Dedifferentiated amniotic fluid mesenchymal stem cell (primary cell): Measurements from ENCODE around the gene CXorf38.

Source experiments
- DNase-seq: peaks from one replicate; pipeline ENCODE4 v3.0.0-alpha.2; 2016; ENCODE audit errors: extremely low spot score

CXorf38 gene, protein sequence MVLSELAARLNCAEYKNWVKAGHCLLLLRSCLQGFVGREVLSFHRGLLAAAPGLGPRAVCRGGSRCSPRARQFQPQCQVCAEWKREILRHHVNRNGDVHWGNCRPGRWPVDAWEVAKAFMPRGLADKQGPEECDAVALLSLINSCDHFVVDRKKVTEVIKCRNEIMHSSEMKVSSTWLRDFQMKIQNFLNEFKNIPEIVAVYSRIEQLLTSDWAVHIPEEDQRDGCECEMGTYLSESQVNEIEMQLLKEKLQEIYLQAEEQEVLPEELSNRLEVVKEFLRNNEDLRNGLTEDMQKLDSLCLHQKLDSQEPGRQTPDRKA

DNA sequence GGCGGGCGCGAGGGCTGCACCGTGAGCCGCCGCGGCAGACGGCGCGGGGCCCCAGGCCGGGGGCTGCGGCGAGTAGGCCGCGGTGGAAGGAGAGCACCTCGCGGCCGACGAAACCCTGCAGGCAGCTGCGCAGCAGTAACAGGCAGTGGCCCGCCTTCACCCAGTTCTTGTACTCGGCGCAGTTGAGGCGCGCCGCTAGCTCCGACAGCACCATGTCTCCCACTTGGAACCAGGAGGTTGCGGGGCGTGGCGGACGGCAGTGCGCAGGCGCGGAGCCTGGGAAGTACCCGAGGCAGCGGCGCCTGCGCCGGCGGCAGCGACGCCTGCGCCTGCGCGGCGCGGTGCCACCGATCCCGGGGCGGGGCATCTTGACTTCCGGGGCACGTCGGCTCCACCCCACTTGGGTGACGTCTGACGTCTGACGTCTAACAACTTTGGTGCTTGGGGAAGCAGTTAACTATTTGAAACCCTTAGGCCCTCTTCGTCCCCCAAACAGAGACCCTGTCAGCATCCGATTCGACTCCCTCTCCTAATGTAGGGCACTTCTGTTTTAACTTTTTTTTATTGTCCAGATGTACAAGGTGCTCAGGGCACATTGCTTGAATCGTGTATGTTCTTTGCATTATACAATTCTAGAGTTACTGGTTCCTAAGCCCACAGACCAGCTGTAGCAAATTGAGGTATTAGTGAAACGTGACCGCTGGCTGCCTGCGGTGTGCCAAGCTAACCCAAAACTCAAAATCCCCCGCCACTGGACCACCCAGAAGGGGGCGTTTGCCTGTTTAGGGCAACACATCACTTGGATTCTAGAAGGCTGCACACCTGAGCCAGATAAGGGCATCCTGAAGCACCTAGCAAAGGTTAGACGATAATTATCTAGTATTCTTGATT is at the start of gene CXorf38:
CXorf38 (minus strand) TSS at position 255 of the 891 bp plus-strand sequence; CDS start at position 214, 41 bp downstream.
- DNase-seq, result peak; percentile 72

DNA sequence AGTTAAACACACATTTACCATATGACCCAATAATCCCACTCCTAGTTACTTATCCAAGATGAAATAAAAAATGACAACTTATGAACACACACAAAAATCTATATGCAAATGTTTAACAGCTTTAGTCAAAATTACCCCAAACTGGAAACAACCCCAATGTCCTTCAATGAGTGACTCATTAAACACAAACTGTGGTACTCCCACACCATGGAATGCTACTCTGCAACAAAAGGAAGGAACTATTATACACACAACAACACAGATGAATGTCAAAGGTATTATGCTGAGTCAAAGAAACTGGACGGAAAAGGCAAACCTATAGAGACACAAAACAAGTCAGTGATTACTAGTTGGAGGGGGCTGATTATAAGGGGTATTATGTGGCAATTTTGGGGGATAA is 47.4 kb upstream of the CXorf38 start:
- DNase-seq, result no peak

DNA sequence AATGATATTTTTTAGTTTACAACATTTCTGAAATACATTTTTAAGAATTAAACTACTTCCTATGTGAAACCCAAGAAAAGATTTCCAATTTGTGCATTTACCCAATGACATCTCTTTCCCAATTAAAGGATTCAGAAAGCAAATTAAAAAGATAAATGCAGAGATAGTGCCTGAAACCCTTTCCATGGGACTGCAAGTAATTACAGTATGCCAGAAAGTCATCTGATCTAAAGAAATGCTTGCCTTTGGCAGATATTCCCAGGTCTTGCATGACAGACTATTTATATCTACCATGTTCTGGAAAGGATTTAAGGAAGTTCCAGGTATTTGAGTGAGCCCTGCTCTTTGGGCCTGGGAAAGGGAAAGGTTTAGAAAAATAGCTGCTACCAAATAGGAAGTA is 41.6 kb upstream of the CXorf38 start:
- DNase-seq, result no peak

DNA sequence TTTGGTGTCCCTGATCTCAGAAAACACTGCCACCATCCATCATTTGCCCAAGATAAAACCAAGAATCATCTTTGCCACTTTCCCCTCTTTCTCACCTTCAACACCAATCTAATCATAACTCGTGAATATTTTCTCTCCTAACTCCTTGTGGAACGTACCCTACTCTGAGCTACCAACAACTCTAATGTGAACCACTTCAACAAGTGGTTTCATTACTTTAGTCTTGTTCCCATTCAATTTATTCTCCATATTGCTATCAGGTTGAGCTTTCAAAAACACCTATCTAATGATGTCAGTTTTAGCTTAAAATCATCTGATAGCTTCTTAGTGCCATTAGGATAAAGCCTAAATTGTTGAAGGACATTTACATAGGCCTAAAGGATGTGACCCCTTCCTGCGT is 39.8 kb upstream of the CXorf38 start:
- DNase-seq, result no peak

DNA sequence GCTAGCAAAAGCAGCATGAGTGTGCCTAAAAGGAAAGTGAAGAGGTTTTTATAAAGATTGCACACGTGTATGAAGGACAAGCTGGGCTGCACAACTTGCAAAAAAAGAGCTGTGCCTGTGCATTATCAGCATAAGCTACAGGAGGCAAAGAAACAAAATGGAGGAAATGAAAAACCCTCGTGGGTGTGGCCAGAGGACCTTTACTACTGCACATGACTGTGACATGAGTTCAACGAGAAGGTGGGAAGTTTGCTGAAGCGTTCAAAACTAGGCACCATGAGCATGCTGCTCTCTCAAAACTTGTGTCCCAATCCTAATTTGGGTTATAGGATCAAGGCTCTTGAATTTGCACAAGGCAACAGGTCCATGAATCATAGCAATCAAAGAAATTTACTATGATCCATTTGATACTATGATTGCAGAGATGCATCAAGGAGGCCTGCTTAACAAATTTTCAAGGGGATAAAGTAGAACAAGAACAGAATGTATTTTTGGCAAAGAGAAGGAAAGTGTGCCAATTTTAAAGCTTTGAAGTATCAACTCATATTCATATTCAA is 38.1 kb upstream of the CXorf38 start:
- no peak for DNase-seq

DNA sequence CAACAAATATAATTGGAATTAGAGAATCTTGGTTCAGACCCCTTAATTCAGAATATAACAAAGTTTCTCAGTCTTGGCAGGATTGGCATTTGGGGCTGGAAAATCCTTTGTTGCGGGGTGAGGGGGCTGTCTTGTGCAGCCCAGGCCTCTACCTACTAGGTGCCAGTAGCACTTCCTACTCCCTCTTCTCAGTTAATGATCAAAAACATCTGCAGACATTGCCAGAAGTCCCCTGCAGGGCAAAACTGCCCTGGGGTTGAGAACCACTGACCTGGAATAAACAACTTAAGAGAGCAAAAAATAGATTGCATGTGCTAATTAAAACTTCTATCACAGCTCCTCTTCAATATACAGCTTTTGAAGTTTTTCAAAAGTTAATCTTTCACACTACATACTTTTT is 36.7 kb upstream of the CXorf38 start:
- DNase-seq, result no peak

DNA sequence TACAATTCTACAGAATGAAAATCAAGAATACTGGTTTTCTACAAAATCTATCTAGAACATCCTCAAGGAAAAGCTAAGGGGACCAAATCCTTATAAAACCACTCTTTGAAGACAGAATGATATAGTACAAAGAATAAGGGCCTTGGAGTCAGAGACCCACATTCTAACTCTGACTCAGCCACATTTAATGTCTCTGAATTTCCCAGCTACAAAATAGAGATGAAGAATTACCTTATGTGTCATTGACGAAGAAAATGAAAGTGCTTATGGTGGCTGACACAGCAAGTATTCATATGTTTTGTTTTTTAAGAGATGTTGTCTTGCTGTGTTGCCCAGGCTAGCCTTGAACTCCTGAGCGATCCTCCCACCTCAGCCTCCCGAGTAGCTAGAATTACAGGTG is 35.9 kb upstream of the CXorf38 start:
- no peak for DNase-seq

DNA sequence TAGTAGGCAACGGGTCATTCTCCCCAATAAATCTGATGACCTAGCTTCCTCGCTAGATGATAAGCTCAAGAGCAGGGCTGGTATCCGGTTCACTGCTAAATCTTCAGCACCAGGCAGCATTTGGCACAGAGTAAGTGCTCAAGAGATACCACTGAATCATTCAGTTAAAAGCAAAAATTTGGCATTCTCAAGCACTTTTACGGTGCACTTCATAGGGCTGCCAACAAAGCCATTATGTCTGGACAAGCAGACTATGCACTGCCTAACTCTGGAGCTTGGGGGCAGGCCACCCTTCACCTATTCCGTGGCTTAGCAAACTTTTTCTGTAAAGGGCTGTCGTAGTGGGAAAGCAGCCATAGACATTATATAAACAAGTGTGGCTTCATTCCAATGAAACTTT is 23.8 kb upstream of the CXorf38 start:
- no peak for DNase-seq

DNA sequence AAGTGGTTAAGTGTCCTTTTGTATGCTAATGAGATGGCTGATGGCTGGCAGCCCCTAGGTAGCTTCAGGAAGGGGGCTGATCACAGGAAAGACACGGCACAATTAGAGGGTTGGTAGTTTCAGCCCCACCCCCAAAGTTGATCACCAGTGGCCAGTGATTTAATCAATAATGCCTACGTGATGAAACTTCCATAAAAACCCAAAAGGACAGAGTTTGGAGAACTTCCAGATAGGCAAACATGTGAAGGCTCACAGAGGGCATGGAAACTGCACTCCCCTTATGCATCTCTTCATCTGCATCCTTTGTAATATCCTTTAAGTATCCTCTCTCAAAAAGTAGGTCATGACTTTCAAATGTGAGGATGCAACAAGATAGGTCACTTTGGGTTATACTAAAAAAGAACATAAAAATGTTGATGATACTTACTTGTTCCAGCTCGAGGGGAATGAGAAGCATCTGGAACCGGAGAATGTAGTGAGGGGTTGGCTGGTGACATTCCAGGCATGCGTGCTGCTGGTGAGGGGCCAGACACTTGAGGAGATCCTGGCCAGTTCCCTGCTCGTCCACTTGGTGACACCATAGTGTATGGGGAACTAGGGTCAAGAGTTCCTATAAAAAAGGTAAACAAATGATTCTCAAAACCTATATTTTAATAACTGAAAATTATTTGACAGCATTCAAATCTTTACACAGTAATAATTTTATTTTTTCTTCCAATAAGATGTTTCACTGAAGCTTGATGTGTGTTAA is 16.7 kb upstream of the CXorf38 start:
- DNase-seq, result no peak

DNA sequence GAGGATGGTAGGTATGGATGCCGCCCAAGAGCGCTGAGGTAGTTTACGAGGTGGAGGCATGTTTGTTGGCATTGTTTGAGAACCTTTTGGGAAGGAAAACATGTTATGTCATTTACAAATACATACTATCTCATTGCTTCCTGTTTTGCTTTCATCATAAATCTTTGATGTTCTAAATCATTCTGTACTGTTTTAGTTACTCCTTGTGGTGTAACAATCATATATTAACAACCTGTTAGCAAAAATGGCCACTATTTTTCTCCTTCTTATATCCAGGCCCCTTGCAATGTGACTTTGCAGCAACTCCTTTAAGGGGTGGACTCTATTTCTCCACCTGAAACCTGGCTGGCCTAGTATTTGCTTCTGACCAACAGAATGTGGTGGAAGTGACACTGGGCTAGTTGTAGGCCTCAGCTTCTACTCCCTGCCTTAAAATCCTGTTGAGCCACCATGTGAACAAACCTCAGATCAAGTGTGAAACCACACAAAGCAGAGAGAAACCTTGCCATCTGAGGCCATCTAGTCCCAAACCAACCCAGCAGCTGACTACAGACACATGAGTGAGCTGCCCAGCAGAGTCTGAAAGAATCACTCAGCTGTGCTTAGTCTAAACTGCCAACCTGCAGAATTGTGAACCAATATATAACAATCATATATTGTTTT is 15.8 kb upstream of the CXorf38 start:
- DNase-seq, result no peak

DNA sequence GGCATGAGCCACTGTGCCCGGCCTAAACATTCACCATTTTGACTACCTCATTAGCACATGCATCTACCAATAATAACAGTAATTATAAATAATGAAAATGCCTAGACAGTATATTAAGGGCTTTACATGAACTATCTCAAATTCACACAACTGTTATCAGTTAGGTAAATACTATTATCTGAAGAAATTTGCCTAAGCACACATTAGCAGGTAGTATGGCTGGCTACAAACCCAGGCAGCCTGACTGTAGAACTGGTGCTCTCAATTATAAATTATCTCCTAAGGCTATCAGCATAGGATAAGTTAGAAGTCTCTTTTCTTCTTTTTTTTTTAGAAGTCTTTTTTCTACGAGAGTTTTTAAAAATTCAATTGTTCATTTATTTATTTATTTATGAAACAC is 14.1 kb upstream of the CXorf38 start:
- no peak for DNase-seq

DNA sequence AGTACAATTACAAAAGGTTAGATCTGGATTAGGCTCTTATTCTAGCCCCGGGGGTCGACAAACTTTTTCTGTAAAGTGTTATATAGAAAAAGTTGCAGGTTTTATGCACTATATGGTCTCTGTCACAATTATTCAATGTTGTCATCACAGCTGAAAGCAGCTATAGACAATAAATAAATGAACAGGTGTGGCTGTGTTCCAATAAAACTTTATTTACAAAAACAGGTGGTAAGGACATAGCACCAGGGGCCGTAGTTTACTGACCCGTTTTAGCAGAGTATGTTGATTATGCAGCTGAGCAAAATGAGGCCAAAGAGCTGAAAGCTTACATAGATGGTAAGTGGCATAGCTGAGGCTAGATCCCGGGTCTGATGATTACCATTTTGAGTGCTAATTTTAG is 13.0 kb upstream of the CXorf38 start:
- DNase-seq, result no peak

DNA sequence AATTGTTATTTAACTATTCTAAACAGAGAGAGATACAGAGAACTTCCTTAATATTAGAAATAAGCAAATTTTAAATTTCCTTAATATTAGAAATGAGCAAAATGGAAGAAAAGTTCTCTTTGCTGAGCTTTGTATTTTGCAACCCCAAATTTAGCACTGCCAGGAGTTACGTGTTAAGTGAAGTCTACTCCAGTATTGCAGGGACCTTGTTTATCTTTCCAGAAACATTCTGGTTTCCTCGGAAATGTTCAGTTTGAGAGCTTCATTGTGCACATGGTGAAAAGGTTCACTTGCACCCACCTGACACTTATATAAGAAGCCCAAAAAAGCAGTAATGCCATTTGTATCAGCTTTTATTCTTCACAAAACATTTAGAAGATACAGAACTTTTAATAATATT is 6.2 kb upstream of the CXorf38 start:
- no peak for DNase-seq

DNA sequence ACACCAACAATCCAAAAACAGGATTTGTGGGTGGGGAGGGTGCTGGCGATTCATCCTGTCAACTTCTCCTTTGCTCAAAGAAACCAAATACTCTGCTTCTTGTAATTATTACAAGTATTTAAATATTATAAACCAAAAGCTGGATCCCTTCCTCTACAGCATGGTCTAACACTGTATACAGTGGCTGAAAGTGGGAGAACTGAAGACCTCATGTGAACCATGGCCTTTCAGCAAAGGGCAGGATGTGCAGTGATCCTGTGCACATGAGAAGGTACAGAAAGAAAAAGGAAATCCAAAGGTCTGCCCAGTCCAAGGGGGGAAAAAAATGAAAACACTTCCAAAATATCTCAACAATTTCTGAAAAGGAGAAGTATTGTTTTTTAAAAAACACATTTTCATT is 5.3 kb upstream of the CXorf38 start:
- DNase-seq, result no peak

DNA sequence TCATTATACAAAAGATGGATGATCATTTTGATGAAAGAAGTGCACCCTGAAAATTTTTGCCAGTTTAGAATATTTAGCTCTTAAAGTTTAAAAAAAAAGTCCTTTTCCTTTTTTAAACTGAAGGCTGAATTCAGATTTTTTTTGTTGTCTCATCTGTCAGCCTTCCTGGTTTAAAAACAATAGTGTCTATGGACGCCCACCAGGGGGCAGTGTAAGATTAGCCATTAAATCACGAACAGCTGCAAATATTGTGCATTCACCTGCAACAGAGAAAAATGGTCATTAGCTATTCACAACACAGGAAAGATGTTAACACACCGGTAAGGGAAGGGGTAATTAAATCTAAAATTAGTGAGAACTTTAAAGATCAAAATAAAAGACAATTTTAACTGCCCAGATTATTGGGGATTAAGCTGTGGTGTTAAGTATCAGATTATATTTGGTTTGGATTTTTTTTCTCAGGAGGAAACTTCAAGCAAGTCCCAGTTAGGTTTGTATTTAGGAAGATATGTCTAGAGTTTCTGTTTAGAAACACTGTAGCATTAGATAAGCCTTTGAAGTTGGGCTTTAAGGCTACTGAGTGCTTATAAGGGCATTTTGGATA is 4.4 kb upstream of the CXorf38 start:
- DNase-seq, result peak; percentile 70

DNA sequence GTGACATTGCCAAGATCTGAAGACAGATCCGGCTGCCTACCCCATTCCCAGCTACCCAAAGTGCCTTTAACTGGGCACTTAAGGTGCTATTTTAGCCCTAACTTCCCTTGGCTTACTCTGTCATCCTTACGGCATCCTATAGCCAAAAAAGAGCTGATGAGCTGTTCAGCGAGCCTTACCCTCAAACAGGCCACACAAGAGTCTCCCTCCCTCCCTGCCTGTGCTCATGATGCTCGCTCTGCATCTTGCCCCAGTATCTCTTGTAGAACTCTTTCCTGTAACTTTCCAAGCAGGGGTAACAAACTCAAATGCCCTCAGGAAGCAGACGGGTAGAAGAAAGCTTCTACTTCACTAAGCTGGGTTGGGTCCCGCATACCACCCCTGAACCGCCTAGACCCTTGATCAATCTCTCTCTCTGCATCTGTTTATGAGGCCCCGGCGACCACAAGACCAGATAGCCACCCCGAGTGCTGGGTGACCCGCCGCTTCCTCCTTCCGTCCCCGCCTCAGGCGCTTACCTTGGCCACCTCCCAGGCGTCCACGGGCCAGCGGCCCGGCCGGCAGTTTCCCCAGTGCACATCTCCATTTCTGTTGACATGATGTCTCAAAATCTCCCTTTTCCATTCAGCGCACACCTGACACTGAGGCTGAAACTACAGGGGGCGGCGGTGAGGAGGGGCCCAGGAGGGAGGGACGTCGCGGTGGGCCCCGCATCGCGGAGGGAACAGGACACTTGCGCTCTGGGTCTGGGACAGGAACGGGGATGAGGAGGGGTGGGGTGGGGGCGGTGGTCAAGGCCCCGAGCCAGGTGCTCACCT is 663 bp downstream of the CXorf38 start:
- no peak for DNase-seq

DNA sequence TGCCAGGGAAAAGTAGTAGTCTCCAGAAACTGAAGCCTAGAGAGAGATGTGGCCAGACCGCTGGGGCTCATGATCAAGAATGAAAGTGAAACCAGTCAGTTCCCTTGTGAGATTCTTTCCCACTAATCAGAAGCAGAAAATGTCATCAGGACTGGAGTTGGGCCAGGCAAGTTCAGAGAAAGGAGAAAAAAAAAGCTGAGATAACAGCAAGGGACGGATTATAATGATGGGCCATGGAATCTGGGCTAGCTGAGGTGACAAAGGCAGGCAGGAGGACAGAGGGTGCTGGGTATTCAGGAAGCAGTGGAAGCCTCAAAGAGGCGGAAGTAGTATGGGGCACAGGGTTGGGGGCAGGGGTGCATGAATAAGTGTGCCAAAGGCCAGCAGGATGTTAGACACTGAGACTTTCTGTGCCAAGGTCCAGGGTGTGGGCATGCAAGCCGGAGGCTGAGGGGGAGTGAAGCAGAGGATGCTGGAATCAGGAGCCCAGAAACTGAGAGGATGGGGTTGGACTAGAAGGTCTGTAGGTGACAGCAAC is 2.5 kb downstream of the CXorf38 start:
- DNase-seq, result peak; percentile 73

DNA sequence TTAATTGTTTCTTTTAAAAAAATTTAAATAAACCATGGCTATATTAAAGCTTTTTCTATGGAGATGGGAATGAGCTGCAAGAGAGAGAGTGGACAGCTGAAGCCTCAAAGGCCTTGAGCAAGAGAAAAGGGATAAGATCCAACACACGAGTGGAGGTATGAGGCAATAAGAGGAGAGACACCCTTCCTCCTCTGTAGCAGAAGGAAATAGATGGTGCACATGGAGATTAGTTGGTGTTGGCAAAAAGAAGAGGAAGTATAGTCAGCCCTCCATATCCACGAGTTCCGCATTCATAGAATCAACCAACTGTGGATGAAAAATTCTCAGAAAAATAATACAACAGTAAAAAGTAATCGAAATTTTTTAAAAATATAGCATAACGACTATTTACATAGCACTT is 3.2 kb downstream of the CXorf38 start:
- DNase-seq, result no peak

DNA sequence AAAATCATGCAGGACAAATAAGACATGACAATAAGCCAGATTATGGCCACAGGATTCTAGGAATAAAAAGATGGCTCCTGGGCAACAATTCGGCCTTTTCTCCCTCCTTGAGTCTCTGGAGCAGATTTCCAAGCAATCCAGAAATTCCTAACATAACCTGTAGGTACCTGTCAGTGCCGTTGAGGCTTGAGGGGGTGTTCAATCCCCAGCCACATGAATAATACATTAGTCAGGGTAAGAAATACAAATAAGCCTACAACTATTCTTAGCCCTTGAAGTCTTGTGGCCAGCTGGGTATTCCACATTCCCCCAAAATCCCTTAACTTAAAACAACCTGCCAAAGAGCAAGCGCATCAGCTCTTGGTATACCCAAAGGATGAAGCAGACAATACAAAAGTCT is 9.7 kb downstream of the CXorf38 start:
- no peak for DNase-seq

DNA sequence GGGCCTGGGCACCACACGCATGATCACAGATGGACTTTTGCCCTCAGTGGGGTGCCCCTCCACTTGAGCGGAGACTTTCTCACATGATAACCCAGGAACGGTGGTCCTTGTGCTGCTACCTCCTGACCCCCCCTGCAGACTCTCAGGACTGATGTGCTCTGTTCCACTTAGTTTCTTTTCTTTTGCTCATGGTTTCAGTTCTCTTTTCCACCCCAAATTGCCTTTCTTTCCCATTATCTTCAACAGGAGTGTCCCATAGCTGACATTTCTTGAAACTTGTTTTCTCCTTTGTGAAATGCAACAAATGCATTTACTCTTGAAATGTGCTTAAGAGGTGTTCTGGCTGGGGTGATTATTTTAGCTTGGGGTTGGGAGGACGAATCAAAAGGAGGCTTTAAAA is 15.2 kb downstream of the CXorf38 start:
- DNase-seq, result no peak
